HepG2 (cell line): ENCODE data around the gene CCDC142. TPM values are rescaled to one million over a fixed set of nuclear protein-coding genes. Genes with fewer than 3 reads are reported as not detected.

Experiments
- ATAD3A ChIP-seq: sonication (generic); formaldehyde crosslinking; IDR thresholded peaks from 2 replicates; pipeline ENCODE4 v1.4.0; 2020; ENCODE audit warnings: missing genetic modification reagents
- CBFB ChIP-seq: sonication (generic); formaldehyde crosslinking; IDR thresholded peaks from 2 replicates; pipeline ENCODE4 v1.4.0; 2020; ENCODE audit warnings: missing genetic modification reagents
- FOXJ3 ChIP-seq: sonication (generic); formaldehyde crosslinking; IDR thresholded peaks from 2 replicates; pipeline ENCODE4 v1.4.0; 2020; ENCODE audit warnings: missing genetic modification reagents, mild to moderate bottlenecking, borderline replicate concordance
- GLI4 ChIP-seq: sonication (generic); formaldehyde crosslinking; IDR thresholded peaks from 2 replicates; pipeline ENCODE4 v1.5.1; 2020; ENCODE audit warnings: missing genetic modification reagents, mild to moderate bottlenecking, moderate library complexity, borderline replicate concordance
- HDAC2 ChIP-seq: sonication (generic); formaldehyde crosslinking; IDR thresholded peaks from 2 replicates; pipeline ENCODE4 v1.4.0; 2020; ENCODE audit warnings: missing genetic modification reagents
- HIVEP1 ChIP-seq: sonication (generic); formaldehyde crosslinking; IDR thresholded peaks from 2 replicates; pipeline ENCODE4 v1.4.0; 2020; ENCODE audit warnings: mild to moderate bottlenecking, missing genetic modification reagents
- KLF11 ChIP-seq: IDR thresholded peaks from 2 replicates; pipeline ENCODE4 v1.6.1; 2016; ENCODE audit warnings: missing compliant biosample characterization
- MAFG ChIP-seq: sonication (generic); formaldehyde crosslinking; IDR thresholded peaks from 2 replicates; pipeline ENCODE4 v1.5.1; 2020; ENCODE audit warnings: mild to moderate bottlenecking, missing genetic modification reagents
- MAZ ChIP-seq, 2 experiments: sonication (generic) in 1 of 2; formaldehyde crosslinking in 1 of 2; IDR thresholded peaks; 2 replicates each; pipeline versions ENCODE4 v1.5.0 to v1.6.1; 2012 to 2020; ENCODE audit warnings: low read depth in 2 of 2, mild to moderate bottlenecking in 2 of 2, borderline replicate concordance in 1 of 2, improper control_type of control experiment in 1 of 2, low read length in 1 of 2, missing genetic modification reagents in 1 of 2, moderate library complexity in 1 of 2
- NFYC ChIP-seq: IDR thresholded peaks from 2 replicates; pipeline ENCODE4 v1.6.1; 2016; ENCODE audit warnings: missing genetic modification reagents, missing compliant biosample characterization
- POLR2AphosphoS2 ChIP-seq: IDR thresholded peaks from 2 replicates; pipeline ENCODE4 v1.6.1; 2011; ENCODE audit warnings: low read depth, low read length, improper control_type of control experiment
- PRDM10 ChIP-seq: sonication (generic); formaldehyde crosslinking; IDR thresholded peaks from 2 replicates; pipeline ENCODE4 v1.4.0; 2020; ENCODE audit warnings: low read depth, missing genetic modification reagents
- RFXANK ChIP-seq: IDR thresholded peaks from 2 replicates; pipeline ENCODE4 v1.6.1; 2016
- SMAD1 ChIP-seq: sonication (generic); formaldehyde crosslinking; IDR thresholded peaks from 2 replicates; pipeline ENCODE4 v1.4.0; 2020; ENCODE audit warnings: missing genetic modification reagents, low read depth, mild to moderate bottlenecking, borderline replicate concordance
- SMYD3 ChIP-seq: sonication (generic); formaldehyde crosslinking; IDR thresholded peaks from 2 replicates; pipeline ENCODE4 v1.8.1; 2023; ENCODE audit warnings: mild to moderate bottlenecking, missing genetic modification reagents
- THAP9 ChIP-seq: sonication (generic); formaldehyde crosslinking; IDR thresholded peaks from 2 replicates; pipeline ENCODE4; 2020; ENCODE audit warnings: missing genetic modification reagents, mild to moderate bottlenecking, borderline replicate concordance
- TSC22D2 ChIP-seq: sonication (generic); formaldehyde crosslinking; IDR thresholded peaks from 2 replicates; pipeline ENCODE4 v1.5.1; 2020; ENCODE audit warnings: missing genetic modification reagents, mild to moderate bottlenecking, borderline replicate concordance
- ZNF251 ChIP-seq: sonication (generic); formaldehyde crosslinking; IDR thresholded peaks from 2 replicates; pipeline ENCODE4 v1.9.0; 2021; ENCODE audit warnings: mild to moderate bottlenecking, missing genetic modification reagents
- ZNF431 ChIP-seq: sonication (generic); formaldehyde crosslinking; IDR thresholded peaks from 2 replicates; pipeline ENCODE4 v1.9.0; 2022; ENCODE audit warnings: missing genetic modification reagents, low read depth, mild to moderate bottlenecking, borderline replicate concordance
- ZNF484 ChIP-seq: sonication (generic); formaldehyde crosslinking; IDR thresholded peaks from 2 replicates; pipeline ENCODE4 v1.5.1; 2020; ENCODE audit warnings: mild to moderate bottlenecking, low read depth, missing genetic modification reagents, borderline replicate concordance
- ZNF616 ChIP-seq: sonication (generic); formaldehyde crosslinking; IDR thresholded peaks from 2 replicates; pipeline ENCODE4 v1.5.0; 2020; ENCODE audit warnings: low read depth, mild to moderate bottlenecking, missing genetic modification reagents
- ZNF629 ChIP-seq: sonication (generic); formaldehyde crosslinking; conservative IDR thresholded peaks from 2 replicates; pipeline ENCODE4 v1.5.0; 2020; ENCODE audit warnings: missing genetic modification reagents
- ZNF772 ChIP-seq: sonication (generic); formaldehyde crosslinking; IDR thresholded peaks from 2 replicates; pipeline ENCODE4 v1.5.0; 2020; ENCODE audit warnings: mild to moderate bottlenecking, missing genetic modification reagents
- polyA plus RNA-seq, 8 experiments: library from polyadenylated mRNA; depleted of rRNA in 3 of 8; stranded (reverse) in 7 of 8; unstranded in 1 of 8; fragments of >200 nt; fragmentation: Illumina TruSeq in 4 of 8; extraction: Trizol in 4 of 8; gene quantifications; 2 replicates each; pipeline versions ENCODE4 v1.2.1 to v1.2.3, GENCODE V29; 2011 to 2016; ENCODE audit warnings: low read depth in 4 of 8, missing spikeins in 1 of 8, mixed read lengths in 1 of 8; ENCODE audit not compliant: insufficient read depth in 1 of 8
- total RNA-seq, 5 experiments: library from RNA; depleted of rRNA; stranded (reverse); fragments of >200 nt; fragmentation: Illumina TruSeq; extraction: Trizol; gene quantifications; 2 replicates each; pipeline ENCODE4 v1.2.3, GENCODE V29; 2016; ENCODE audit warnings: low read depth in 1 of 5

The CCDC142 gene
- total and polyA plus RNA-seq, 2 of the 13 experiments (the other 11 are each of a cell fraction or from before 2014, with no cell fraction given) = 14.7 to 30.4 TPM

- peak; percentile 77; the same call in 1 of the 2 replicates for TF ChIP-seq MAZ (IDR thresholded peaks at IDR 0.05; ENCODE audit: borderline replicate concordance, low read depth, low read length)
- TF ChIP-seq MAZ (CRISPR knock-in tag; IDR thresholded peaks at IDR 0.05; ENCODE audit: low read depth) = no peak; the same call in none of the 2 replicates
- TF ChIP-seq CBFB (CRISPR knock-in tag) = no peak; the same call in none of the 2 replicates
- TF ChIP-seq ZNF484 (CRISPR knock-in tag) = peak; percentile 50
- TF ChIP-seq SMAD1 (CRISPR knock-in tag) = no peak; the same call in 1 of the 2 replicates
- TF ChIP-seq RFXANK = peak; percentile 56; the same call in 1 of the 2 replicates
- TF ChIP-seq FOXJ3 (CRISPR knock-in tag) = peak; percentile 60; the same call in 1 of the 2 replicates
- peak; percentile 90; the same call in 1 of the 2 replicates for TF ChIP-seq ZNF431 (CRISPR knock-in tag)
- TF ChIP-seq KLF11 = peak; percentile 74
- peak; percentile 86; the same call in 1 of the 2 replicates for TF ChIP-seq ZNF251
- TF ChIP-seq POLR2AphosphoS2 = no peak
- peak; percentile 71; the same call in 1 of the 2 replicates for TF ChIP-seq GLI4 (CRISPR knock-in tag)
- TF ChIP-seq THAP9 (CRISPR knock-in tag) = peak; percentile 79; the same call in 1 of the 2 replicates
- peak; percentile 38; the same call in 1 of the 2 replicates for TF ChIP-seq NFYC (CRISPR knock-in tag)
- peak; percentile 78; the same call in 1 of the 2 replicates for TF ChIP-seq PRDM10 (CRISPR knock-in tag)
- no peak for TF ChIP-seq TSC22D2 (CRISPR knock-in tag)
- TF ChIP-seq HIVEP1 (CRISPR knock-in tag) = peak; percentile 98
- peak; percentile 62; the same call in 1 of the 2 replicates for TF ChIP-seq SMYD3 (CRISPR knock-in tag)
- TF ChIP-seq MAFG (CRISPR knock-in tag) = no peak
- 0 out of 2 replicates have a peak, but pooled peaks have one; percentile 50 for TF ChIP-seq ZNF772
- TF ChIP-seq ZNF616 (CRISPR knock-in tag) = no peak
- peak; percentile 98 for TF ChIP-seq HDAC2 (CRISPR knock-in tag)
- TF ChIP-seq ATAD3A (CRISPR knock-in tag) = no peak
- TF ChIP-seq ZNF629 (CRISPR knock-in tag) = no peak
Observed at GRCh38 chr2:74440378-74441169, 42.2 kb downstream of the CCDC142 start (continued).
